ENCODE measurements around the gene NFATC3.

GRCh38 chr16:68094614-68094934 lies 9.4 kb downstream of the NFATC3 start:
- TF ChIP-seq CTCF (IDR thresholded peaks at IDR 0.05) (no peak), POLR2A (IDR thresholded peaks at IDR 0.05) (no peak)

Data from heart left ventricle (tissue), 13 donors.